Measurements from ENCODE around the gene ATP9B.

DNA sequence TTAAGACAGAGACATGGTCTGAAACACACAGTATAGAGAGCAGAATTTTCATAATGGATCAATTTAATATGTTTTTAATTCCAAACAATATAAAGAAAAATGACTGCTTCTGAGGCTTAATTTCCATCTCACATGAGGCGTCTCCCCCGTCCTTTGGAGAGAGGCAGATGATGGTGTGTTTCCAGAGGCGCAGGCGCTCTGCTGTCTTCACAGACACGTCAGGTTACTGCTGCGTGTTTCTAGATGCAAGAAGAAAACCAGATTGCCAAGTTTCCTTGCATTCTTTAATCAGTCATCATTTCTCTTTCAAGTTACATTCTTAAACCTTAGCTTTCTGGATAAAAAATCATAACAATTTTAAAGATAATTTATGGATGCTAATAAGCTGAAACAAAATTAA lies 160.2 kb downstream of the ATP9B start:
- no peak for TF ChIP-seq EZH2 (IDR thresholded peaks at IDR 0.05; ENCODE audit: low read depth)
- TF ChIP-seq, protein P1, sequence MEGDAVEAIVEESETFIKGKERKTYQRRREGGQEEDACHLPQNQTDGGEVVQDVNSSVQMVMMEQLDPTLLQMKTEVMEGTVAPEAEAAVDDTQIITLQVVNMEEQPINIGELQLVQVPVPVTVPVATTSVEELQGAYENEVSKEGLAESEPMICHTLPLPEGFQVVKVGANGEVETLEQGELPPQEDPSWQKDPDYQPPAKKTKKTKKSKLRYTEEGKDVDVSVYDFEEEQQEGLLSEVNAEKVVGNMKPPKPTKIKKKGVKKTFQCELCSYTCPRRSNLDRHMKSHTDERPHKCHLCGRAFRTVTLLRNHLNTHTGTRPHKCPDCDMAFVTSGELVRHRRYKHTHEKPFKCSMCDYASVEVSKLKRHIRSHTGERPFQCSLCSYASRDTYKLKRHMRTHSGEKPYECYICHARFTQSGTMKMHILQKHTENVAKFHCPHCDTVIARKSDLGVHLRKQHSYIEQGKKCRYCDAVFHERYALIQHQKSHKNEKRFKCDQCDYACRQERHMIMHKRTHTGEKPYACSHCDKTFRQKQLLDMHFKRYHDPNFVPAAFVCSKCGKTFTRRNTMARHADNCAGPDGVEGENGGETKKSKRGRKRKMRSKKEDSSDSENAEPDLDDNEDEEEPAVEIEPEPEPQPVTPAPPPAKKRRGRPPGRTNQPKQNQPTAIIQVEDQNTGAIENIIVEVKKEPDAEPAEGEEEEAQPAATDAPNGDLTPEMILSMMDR (conservative IDR thresholded peaks at IDR 0.05), result no peak

All from PC-9 (cell line).